ENCODE data around the gene INTU.
"Not testable (repeated sequence)": the region's sequence is repeated elsewhere in the genome, so short reads cannot be mapped to it uniquely, and the experiment has no call there.

INTU gene

GRCh38 chr4:127632420-127633403 lies at the start of gene INTU:
INTU (plus strand) TSS chr4:127632957; CDS start chr4:127633035, 78 bp downstream.
- DNase-seq (ENCODE audit: low read depth), result peak; percentile 89

GRCh38 chr4:127586496-127586895 lies 46.3 kb upstream of the INTU start:
- DNase-seq (ENCODE audit: low read depth), result not testable (repeated sequence)

- DNase-seq (ENCODE audit: low read depth), result peak; percentile 6
Observed at GRCh38 chr4:127586922-127587571, 45.7 kb upstream of the INTU start.

GRCh38 chr4:127589153-127589552 lies 43.6 kb upstream of the INTU start:
- DNase-seq (ENCODE audit: low read depth), result not testable (repeated sequence)

- DNase-seq (ENCODE audit: low read depth), result no peak
Observed at GRCh38 chr4:127598656-127599055, 34.1 kb upstream of the INTU start.

GRCh38 chr4:127601029-127601428 lies 31.7 kb upstream of the INTU start:
- no peak for DNase-seq (ENCODE audit: low read depth)

GRCh38 chr4:127604949-127605709 lies 27.6 kb upstream of the INTU start:
- peak; percentile 13 for DNase-seq (ENCODE audit: low read depth)

- DNase-seq (ENCODE audit: low read depth), result no peak
Observed at GRCh38 chr4:127606823-127607222, 25.9 kb upstream of the INTU start.

GRCh38 chr4:127609484-127609883 lies 23.3 kb upstream of the INTU start:
- DNase-seq (ENCODE audit: low read depth), result no peak

- DNase-seq (ENCODE audit: low read depth), result no peak
Observed at GRCh38 chr4:127610488-127610887, 22.3 kb upstream of the INTU start.

GRCh38 chr4:127616898-127617297 lies 15.9 kb upstream of the INTU start:
- no peak for DNase-seq (ENCODE audit: low read depth)

- DNase-seq (ENCODE audit: low read depth), result no peak
Observed at GRCh38 chr4:127618427-127618826, 14.3 kb upstream of the INTU start.

- no peak for DNase-seq (ENCODE audit: low read depth)
Observed at GRCh38 chr4:127622621-127622920, 10.2 kb upstream of the INTU start.

GRCh38 chr4:127622921-127623796 lies 9.6 kb upstream of the INTU start:
- DNase-seq (ENCODE audit: low read depth), result no peak

GRCh38 chr4:127623797-127624083 lies 9.0 kb upstream of the INTU start:
- DNase-seq (ENCODE audit: low read depth), result no peak

GRCh38 chr4:127624173-127624572 lies 8.6 kb upstream of the INTU start:
- no peak for DNase-seq (ENCODE audit: low read depth)

- no peak for DNase-seq (ENCODE audit: low read depth)
Observed at GRCh38 chr4:127629371-127629770, 3.4 kb upstream of the INTU start.

- no peak for DNase-seq (ENCODE audit: low read depth)
Observed at GRCh38 chr4:127630152-127630551, 2.6 kb upstream of the INTU start.

GRCh38 chr4:127631420-127631819 lies 1.3 kb upstream of the INTU start:
- DNase-seq (ENCODE audit: low read depth), result no peak

- peak; percentile 27 for DNase-seq (ENCODE audit: low read depth)
Observed at GRCh38 chr4:127634181-127634580, 1.4 kb downstream of the INTU start.

GRCh38 chr4:127641524-127641923 lies 8.8 kb downstream of the INTU start:
- no peak for DNase-seq (ENCODE audit: low read depth)

- DNase-seq (ENCODE audit: low read depth), result no peak
Observed at GRCh38 chr4:127642169-127642568, 9.4 kb downstream of the INTU start.

All from GM04504 (cell line).